SK-N-SH treated with all-trans-retinoic acid at 6 μM for 48 hours (cell line): ENCODE results near the gene ARHGAP28.

Experiments used
- ARNTL ChIP-seq: fragments of 450-650 bp; formaldehyde crosslinking; IDR thresholded peaks from 2 replicates; pipeline ENCODE4 v1.5.0; 2020; ENCODE audit warnings: low read depth, mild to moderate bottlenecking, moderate library complexity, borderline replicate concordance
- RARB ChIP-seq: fragments of 250-450 bp; sonication (Bioruptor Pico); IDR thresholded peaks from 2 replicates; pipeline ENCODE4 v1.8.0; 2021; ENCODE audit warnings: mild to moderate bottlenecking, moderate library complexity
- ZNF70 ChIP-seq: fragments of 450-650 bp; formaldehyde crosslinking; IDR thresholded peaks from 2 replicates; pipeline ENCODE4 v1.5.0; 2020; ENCODE audit warnings: mild to moderate bottlenecking, moderate library complexity
- ZNF8 ChIP-seq: fragments of 450-650 bp; formaldehyde crosslinking; IDR thresholded peaks from 2 replicates; pipeline ENCODE4 v1.5.0; 2020; ENCODE audit warnings: mild to moderate bottlenecking, moderate library complexity
- TF ChIP-seq, protein P1 (sequence below): fragments of 250-450 bp; sonication (Bioruptor Pico); IDR thresholded peaks from 2 replicates; pipeline ENCODE4 v1.8.0; 2020; ENCODE audit warnings: mild to moderate bottlenecking, moderate library complexity, borderline replicate concordance

DNA sequence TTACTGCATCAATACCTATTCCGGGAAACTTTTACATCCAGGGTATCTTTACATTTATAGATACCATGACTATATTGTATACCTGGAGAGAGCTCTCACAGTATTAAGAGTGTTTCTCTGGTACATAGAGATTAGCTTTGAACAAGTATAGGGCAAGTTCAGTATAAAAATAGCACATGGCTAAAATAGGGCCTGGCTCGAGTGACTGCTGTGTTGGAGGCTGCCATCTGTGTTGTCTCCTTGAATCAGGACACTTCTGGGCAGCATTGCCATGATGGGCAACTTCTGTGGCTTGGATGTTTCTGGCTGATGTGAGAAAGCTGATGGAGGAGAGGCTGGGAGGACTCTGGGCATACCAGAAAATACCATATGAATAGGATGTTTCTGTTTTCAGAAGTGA, 18.7 kb downstream of the ARHGAP28 start:
- TF ChIP-seq, protein P1, sequence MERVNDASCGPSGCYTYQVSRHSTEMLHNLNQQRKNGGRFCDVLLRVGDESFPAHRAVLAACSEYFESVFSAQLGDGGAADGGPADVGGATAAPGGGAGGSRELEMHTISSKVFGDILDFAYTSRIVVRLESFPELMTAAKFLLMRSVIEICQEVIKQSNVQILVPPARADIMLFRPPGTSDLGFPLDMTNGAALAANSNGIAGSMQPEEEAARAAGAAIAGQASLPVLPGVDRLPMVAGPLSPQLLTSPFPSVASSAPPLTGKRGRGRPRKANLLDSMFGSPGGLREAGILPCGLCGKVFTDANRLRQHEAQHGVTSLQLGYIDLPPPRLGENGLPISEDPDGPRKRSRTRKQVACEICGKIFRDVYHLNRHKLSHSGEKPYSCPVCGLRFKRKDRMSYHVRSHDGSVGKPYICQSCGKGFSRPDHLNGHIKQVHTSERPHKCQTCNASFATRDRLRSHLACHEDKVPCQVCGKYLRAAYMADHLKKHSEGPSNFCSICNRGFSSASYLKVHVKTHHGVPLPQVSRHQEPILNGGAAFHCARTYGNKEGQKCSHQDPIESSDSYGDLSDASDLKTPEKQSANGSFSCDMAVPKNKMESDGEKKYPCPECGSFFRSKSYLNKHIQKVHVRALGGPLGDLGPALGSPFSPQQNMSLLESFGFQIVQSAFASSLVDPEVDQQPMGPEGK = no peak
- TF ChIP-seq ZNF8 (CRISPR knock-in tag) = no peak
- no peak for TF ChIP-seq RARB
- TF ChIP-seq ARNTL (CRISPR knock-in tag) = no peak
- no peak for TF ChIP-seq ZNF70 (CRISPR knock-in tag)
